Endothelial cell of umbilical vein (primary cell): Measurements from ENCODE around the gene PKDREJ. TPM values are rescaled to one million over a fixed set of nuclear protein-coding genes. Genes with fewer than 3 reads are reported as not detected.

ENCODE experiments used
- BruUV-seq: library from RNA; stranded (reverse); fragments of 400-500 nt; replicated peaks from 2 replicates; lab custom pipeline; 2021; lab: Mats Ljungman, UMichigan
- CTCF ChIA-PET: fragments of 300-600, 350-600 bp; sonication (Branson Sonifier 250); formaldehyde crosslinking; loops from one replicate; lab custom pipeline; 2021; ENCODE audit warnings: antibody characterized with exemption, inconsistent platforms; lab: Charles Lee
- POLR2A ChIA-PET: fragments of 300-600, 350-600 bp; sonication (Branson Sonifier 250); formaldehyde crosslinking; loops from one replicate; lab custom pipeline; 2021; ENCODE audit warnings: antibody characterized with exemption, inconsistent platforms; lab: Charles Lee
- DNase-seq: peaks from one replicate; pipeline ENCODE4 v3.0.0-alpha.2; 2011; ENCODE audit warnings: low read depth, low spot score
- FAIRE-seq: peaks from 2 replicates; lab custom pipeline; 2011; peaks lifted over from hg19 to GRCh38; lab: Jason Lieb, UNC
- H2AFZ ChIP-seq: 2 replicates; pipeline ENCODE4 v1.6.0; 2012; ENCODE audit warnings: low read depth, low read length, control low read depth, inconsistent platforms
- H3K27ac ChIP-seq: 2 replicates; pipeline ENCODE4 v1.5.1; 2011; ENCODE audit warnings: low read depth, mild to moderate bottlenecking, control low read depth, low read length, moderate library complexity; ENCODE audit not compliant: insufficient read depth
- H3K27me3 ChIP-seq, 2 experiments: 2 replicates each; pipeline versions ENCODE4 v1.6.0 to v1.6.1; 2011; ENCODE audit warnings: low read length in 2 of 2, mixed read lengths in 1 of 2; ENCODE audit not compliant: control insufficient read depth in 2 of 2, insufficient read depth in 2 of 2
- H3K36me3 ChIP-seq, 2 experiments: 2 replicates in 1 of 2; 3 replicates in 1 of 2; pipeline ENCODE4 v1.5.1; 2011; ENCODE audit warnings: low read length in 2 of 2, mild to moderate bottlenecking in 1 of 2, moderate library complexity in 1 of 2; ENCODE audit not compliant: control insufficient read depth in 2 of 2, insufficient read depth in 2 of 2; ENCODE audit errors: extremely low read depth in 1 of 2
- H3K4me1 ChIP-seq: 3 replicates; pipeline ENCODE4 v1.5.1; 2011; ENCODE audit warnings: mild to moderate bottlenecking, low read length; ENCODE audit not compliant: control insufficient read depth, insufficient read depth; ENCODE audit errors: extremely low read depth
- H3K4me2 ChIP-seq: 2 replicates; pipeline ENCODE4 v1.6.1; 2011; ENCODE audit warnings: low read length, control low read depth, mixed read lengths; ENCODE audit not compliant: insufficient read depth
- H3K4me3 ChIP-seq, 3 experiments: fragments of 200-600 bp in 1 of 3; sonication (generic), shearing (Covaris generic) in 1 of 3; replicated peaks in 1 of 3; 2 replicates each; pipeline ENCODE4 v1.5.1; 2011 to 2016; ENCODE audit warnings: control low read depth in 3 of 3, low read length in 3 of 3, mild to moderate bottlenecking in 2 of 3, inconsistent platforms in 1 of 3, low read depth in 1 of 3, moderate library complexity in 1 of 3; ENCODE audit not compliant: insufficient read depth in 1 of 3
- H3K79me2 ChIP-seq: 2 replicates; pipeline ENCODE4 v1.6.0; 2012; ENCODE audit warnings: low read length, inconsistent platforms; ENCODE audit not compliant: control insufficient read depth, insufficient read depth
- H3K9ac ChIP-seq: replicated peaks from 2 replicates; pipeline ENCODE3; 2011; ENCODE audit warnings: low read length, control low read depth; ENCODE audit not compliant: insufficient read depth; ENCODE audit errors: extremely low read depth
- H3K9me1 ChIP-seq: replicated peaks from 3 replicates; pipeline ENCODE4 v1.6.0; 2011; ENCODE audit warnings: mild to moderate bottlenecking, low read length; ENCODE audit not compliant: control insufficient read depth, insufficient read depth; ENCODE audit errors: extremely low read depth
- H3K9me3 ChIP-seq: replicated peaks from 2 replicates; pipeline ENCODE4 v1.5.1; 2012; ENCODE audit warnings: low read length, inconsistent platforms; ENCODE audit not compliant: control insufficient read depth, insufficient read depth
- H4K20me1 ChIP-seq: replicated peaks from 2 replicates; pipeline ENCODE3; 2011; ENCODE audit warnings: mild to moderate bottlenecking, low read length; ENCODE audit not compliant: control insufficient read depth, insufficient read depth; ENCODE audit errors: extremely low read depth
- CTCF ChIP-seq, 2 donors: IDR thresholded peaks; 1 replicate in 1 of 2; 2 replicates in 1 of 2; pipeline ENCODE4 v1.5.1; 2011; ENCODE audit warnings: low read length in 2 of 2, mild to moderate bottlenecking in 2 of 2, moderate library complexity in 2 of 2, control low read depth in 1 of 2, inconsistent platforms in 1 of 2, low read depth in 1 of 2; ENCODE audit not compliant: insufficient read depth in 1 of 2; ENCODE audit errors: extremely low read depth in 1 of 2
- EZH2 ChIP-seq: IDR thresholded peaks from 2 replicates; pipeline ENCODE4 v1.6.1; 2012; ENCODE audit warnings: borderline replicate concordance, low read depth, mild to moderate bottlenecking, moderate library complexity, low read length, inconsistent platforms; ENCODE audit not compliant: severe bottlenecking
- FOS ChIP-seq: IDR thresholded peaks from 2 replicates; pipeline ENCODE4 v1.6.1; 2011; ENCODE audit warnings: mild to moderate bottlenecking, low read length, moderate library complexity, borderline replicate concordance; ENCODE audit not compliant: insufficient read depth
- GATA2 ChIP-seq: IDR thresholded peaks from 2 replicates; pipeline ENCODE4 v1.7.0; 2011; ENCODE audit warnings: low read depth, mild to moderate bottlenecking, moderate library complexity, mixed read lengths, low read length; ENCODE audit not compliant: insufficient read length, insufficient read depth
- JUN ChIP-seq: IDR thresholded peaks from 2 replicates; pipeline ENCODE4 v1.6.1; 2011; ENCODE audit warnings: borderline replicate concordance, low read depth; ENCODE audit not compliant: insufficient read length, insufficient read depth
- MAX ChIP-seq: IDR thresholded peaks from 2 replicates; pipeline ENCODE4 v1.6.1; 2011; ENCODE audit not compliant: insufficient read depth, insufficient read length
- MYC ChIP-seq: IDR thresholded peaks from one replicate; pipeline ENCODE4 v1.6.1; 2011; ENCODE audit warnings: mild to moderate bottlenecking, low read depth, low read length
- POLR2A ChIP-seq: IDR thresholded peaks from 2 replicates; pipeline ENCODE4 v1.6.1; 2012; ENCODE audit warnings: low read depth, mild to moderate bottlenecking, control low read depth, low read length
- POLR2AphosphoS5 ChIP-seq: IDR thresholded peaks from 2 replicates; pipeline ENCODE4 v1.6.1; 2012; ENCODE audit warnings: low read depth, mild to moderate bottlenecking, control low read depth, low read length, moderate library complexity; ENCODE audit not compliant: insufficient read depth
- dilution Hi-C: fragments of 300-500 bp; cut with MboI; formaldehyde crosslinking; loops from one replicate; pipeline ENCODE4 v1.15.0; 2019; ENCODE audit warnings: low sequenced_read_pairs; ENCODE audit not compliant: extremely low pct_ligation_motif_present
- intact Hi-C: fragments of 100-400 bp; cut with micrococcal nuclease; formaldehyde crosslinking; loops from one replicate; pipeline ENCODE4 v1.10.0; 2022
- polyA plus RNA-seq, 4 experiments: library from polyadenylated mRNA; depleted of rRNA in 3 of 4; stranded (reverse) in 3 of 4; unstranded in 1 of 4; fragments of >200 nt; gene quantifications; 2 replicates each; pipeline versions ENCODE4 v1.2.1 to v1.2.3, GENCODE V29; 2011 to 2012; ENCODE audit warnings: missing spikeins in 1 of 4
- total RNA-seq: library from RNA; stranded (reverse); gene quantifications from 2 replicates; pipeline ENCODE4 v1.2.3, GENCODE V29; 2021

The PKDREJ gene
- total and polyA plus RNA-seq, 2 donors (not counting 3 experiments of a cell fraction or from before 2014, with no cell fraction given) = not detected

- Histone ChIP-seq H3K4me1 (peaks cover 20% of the 10 kb centered on the region), H3K9ac (no peak overlapping the region), H4K20me1 (no peaks in the 10 kb centered on the region), H3K79me2 (no peaks in the 10 kb centered on the region), H3K9me1 (no peaks in the 10 kb centered on the region), H3K9me3 (no peaks in the 10 kb centered on the region), H3K4me3 (no peak overlapping the region), H2AFZ (no peak overlapping the region), H3K36me3 (peaks cover 0 to 12% of the 10 kb centered on the region in 2 experiments), H3K4me2 (no peak overlapping the region), H3K27me3 (no peaks in the 10 kb centered on the region), H3K27ac (no peak overlapping the region)
- intact Hi-C loops (no loop called here), dilution Hi-C loops (no loop called here)
- ChIA-PET POLR2A (no interaction called here), CTCF (no interaction called here)
- FAIRE-seq (no peak), DNase-seq (no peak)
- no TSS peak for BruUV-seq
- TF ChIP-seq JUN (no peak), GATA2 (no peak), POLR2A (no peak), CTCF (IDR thresholded peaks at IDR 0.05; ENCODE audit: extremely low read depth in 1 of 2, insufficient read depth in 1 of 2, low read depth in 1 of 2, low read length in 2 of 2) (no peak), POLR2AphosphoS5 (no peak), MAX (no peak), MYC (no peak), FOS (no peak), EZH2 (no peak)
Measured at GRCh38 chr22:46290843-46291785, 28.0 kb upstream of the PKDREJ start.
